GM19099 (cell line): ENCODE results near the gene CMPK1.

ENCODE experiments used
- POLR2A ChIP-seq: IDR thresholded peaks from 3 replicates; pipeline ENCODE4 v1.6.1; 2011; ENCODE audit warnings: low read depth; ENCODE audit not compliant: insufficient read length; ENCODE audit errors: extremely low read depth

CMPK1 gene

DNA sequence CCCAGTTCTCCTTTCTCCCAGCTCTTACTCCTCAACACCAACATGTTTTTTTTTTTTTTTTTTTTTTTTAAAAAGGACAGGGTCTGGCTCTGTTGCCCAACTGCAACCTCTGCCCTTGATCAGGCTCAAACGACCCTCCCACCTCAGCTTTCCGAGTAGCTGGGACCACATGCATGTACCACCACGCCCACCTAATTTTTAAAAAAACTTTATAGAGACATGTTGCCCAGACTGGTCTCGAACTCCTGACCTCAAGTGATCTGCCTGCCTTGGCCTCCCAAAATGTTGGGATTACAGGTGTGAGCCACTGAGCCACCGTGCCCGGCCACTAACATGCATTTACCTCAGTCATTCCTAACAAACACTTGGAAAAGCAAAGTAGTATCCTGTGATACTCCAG lies 51.4 kb downstream of the CMPK1 start:
- no peak for TF ChIP-seq POLR2A

GRCh38 chr1:47386268-47386667 lies 52.7 kb downstream of the CMPK1 start:
- no peak for TF ChIP-seq POLR2A

- no peak for TF ChIP-seq POLR2A
Measured at GRCh38 chr1:47388030-47388890, 54.7 kb downstream of the CMPK1 start.

- no peak for TF ChIP-seq POLR2A
Measured at GRCh38 chr1:47388891-47389238, 55.3 kb downstream of the CMPK1 start.

- TF ChIP-seq POLR2A: no peak
Measured at GRCh38 chr1:47389731-47390130, 56.1 kb downstream of the CMPK1 start.

DNA sequence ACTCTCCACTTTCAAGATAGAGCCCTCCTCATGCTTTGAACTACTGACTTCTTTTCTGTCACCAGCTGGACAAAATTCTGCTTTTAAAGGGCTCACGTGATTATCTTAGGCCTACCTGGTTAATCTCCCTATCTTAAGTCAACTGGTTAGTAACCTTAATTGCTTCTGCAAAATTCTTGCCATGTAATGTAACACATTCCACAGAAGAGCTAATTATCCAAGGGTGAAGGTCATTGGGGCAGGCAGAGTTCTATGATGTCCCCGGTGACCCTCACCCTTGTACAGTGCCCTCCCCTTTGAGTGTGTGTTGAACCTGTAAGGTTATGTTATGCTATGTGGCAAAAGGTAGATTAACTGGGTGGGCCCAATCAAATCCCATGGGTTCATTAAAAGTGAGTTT lies 57.3 kb downstream of the CMPK1 start:
- TF ChIP-seq POLR2A: no peak

- TF ChIP-seq POLR2A: no peak
Measured at GRCh38 chr1:47393141-47393540, 59.6 kb downstream of the CMPK1 start.

DNA sequence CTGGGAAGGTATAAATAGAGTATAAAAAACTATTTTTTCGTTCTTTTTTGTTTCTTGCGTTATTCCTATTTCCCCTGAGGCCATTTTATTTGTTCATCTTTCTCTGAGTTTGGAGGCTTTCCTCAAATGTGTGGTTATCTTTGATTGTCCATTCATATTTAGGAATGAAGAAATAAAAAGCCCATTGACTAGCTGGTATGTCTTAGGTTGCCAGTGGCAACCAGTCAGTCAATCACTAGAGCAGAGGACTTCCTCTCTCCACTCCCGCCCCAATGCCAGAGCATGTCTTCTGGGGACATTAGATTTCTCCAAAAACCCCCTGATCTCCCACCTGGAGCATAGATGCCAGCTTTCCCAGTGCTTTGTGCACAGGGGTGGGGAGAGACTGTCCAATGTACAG lies 61.8 kb downstream of the CMPK1 start:
- TF ChIP-seq POLR2A: no peak

DNA sequence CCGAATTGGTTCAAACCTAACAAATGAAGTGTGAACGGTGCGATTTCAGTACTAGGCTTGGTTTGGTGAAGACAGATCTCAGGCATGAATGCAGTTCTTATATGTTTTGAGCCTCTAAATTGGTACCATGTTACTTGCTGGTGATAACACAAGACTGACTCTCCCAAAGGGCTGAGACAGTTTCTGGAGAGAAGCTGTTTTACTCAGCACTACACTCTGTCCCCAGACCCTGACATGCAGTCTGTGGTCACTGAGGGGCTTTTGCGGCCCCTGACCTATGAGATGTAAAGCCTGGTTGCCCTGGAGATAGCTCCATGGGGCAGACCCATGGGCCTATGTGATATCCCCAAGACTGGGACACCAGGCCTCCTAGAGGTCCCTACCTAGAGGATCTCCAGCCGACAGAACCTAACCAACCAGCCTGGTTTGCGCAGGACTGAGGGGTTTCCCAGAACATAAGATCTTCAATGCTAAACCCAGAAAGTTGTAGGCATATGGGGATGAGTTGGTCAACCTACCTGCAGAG lies 63.1 kb downstream of the CMPK1 start:
- no peak for TF ChIP-seq POLR2A

DNA sequence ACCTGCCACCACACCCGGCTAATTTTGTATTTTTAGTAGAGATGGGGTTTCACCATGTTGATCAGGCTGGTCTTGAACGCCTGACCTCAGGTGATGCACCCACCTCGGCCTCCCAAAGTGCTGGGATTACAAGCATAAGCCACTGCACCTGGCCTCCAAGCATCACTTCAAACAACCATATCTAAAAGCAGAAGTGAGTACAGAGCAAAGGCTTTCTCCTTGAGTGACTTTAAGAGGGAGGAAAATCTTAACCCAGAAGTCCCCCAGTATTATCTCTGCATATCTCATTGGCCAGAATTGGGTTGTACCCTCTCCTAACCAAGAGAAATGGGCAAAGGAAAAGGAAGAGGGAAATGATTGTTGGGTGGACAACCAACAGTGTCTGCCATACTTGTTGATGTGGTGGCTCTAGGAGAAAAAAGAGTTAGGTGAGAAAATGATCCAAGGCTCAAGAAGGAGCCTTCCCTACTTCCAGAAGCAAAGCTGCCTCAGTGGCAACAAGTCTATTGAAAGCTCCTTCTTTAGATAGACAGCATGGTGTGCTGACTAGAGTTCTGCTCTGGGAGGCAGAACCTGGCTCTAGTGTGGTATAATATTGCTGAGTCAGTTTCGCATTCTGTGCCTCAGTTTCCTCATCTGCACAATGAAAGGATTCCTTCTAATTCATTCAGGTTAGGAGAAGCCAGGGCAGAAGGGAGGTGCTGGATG lies 65.7 kb downstream of the CMPK1 start:
- no peak for TF ChIP-seq POLR2A

DNA sequence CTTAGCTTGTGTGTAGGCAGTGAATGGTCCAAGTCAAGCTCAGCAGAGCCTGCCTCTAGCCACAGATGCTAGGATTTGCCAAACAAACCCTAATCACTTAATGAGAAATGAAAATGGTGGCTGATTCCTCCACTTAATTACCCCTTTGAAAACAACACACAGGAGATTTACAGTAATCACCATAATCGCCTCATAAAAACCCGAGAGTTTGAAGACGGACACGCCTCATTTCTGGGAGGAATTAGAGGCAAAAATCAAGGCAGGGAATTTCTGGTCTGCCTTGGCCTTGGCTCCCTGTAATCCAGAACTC lies 66.2 kb downstream of the CMPK1 start:
- TF ChIP-seq POLR2A: no peak

GRCh38 chr1:47401761-47402160 lies 68.2 kb downstream of the CMPK1 start:
- TF ChIP-seq POLR2A: no peak

- TF ChIP-seq POLR2A: no peak
Measured at GRCh38 chr1:47402591-47402990, 69.0 kb downstream of the CMPK1 start.

GRCh38 chr1:47403321-47403910 lies 69.8 kb downstream of the CMPK1 start:
- TF ChIP-seq POLR2A: no peak

GRCh38 chr1:47405697-47406096 lies 72.1 kb downstream of the CMPK1 start:
- TF ChIP-seq POLR2A: no peak

DNA sequence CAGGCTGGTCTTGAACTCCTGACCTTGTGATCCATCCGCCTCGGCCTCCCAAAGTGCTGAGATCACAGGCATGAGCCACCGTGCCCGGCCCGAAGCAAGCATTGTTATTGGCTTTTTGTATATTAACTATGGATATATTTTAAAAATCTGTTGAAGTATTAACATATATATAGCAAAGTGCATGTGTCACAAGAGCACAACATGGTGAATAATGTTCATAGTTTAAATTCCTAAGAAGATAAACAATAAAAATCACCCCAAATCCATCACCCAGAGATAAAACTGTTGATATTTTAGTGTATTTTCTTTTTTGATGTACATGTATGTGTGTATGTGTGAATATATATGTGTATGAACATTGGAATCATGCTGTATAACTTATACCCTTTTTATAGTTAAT lies 73.4 kb downstream of the CMPK1 start:
- TF ChIP-seq POLR2A: no peak
